Endothelial cell of umbilical vein (primary cell): ENCODE measurements around the gene FNIP1. TPM values are rescaled to one million over a fixed set of nuclear protein-coding genes. Genes with fewer than 3 reads are reported as not detected.

Source experiments
- BruUV-seq: library from RNA; stranded (reverse); fragments of 400-500 nt; replicated peaks from 2 replicates; lab custom pipeline; 2021; lab: Mats Ljungman, UMichigan
- CTCF ChIA-PET: fragments of 300-600, 350-600 bp; sonication (Branson Sonifier 250); formaldehyde crosslinking; loops from one replicate; lab custom pipeline; 2021; ENCODE audit warnings: antibody characterized with exemption, inconsistent platforms; lab: Charles Lee
- POLR2A ChIA-PET: fragments of 300-600, 350-600 bp; sonication (Branson Sonifier 250); formaldehyde crosslinking; loops from one replicate; lab custom pipeline; 2021; ENCODE audit warnings: antibody characterized with exemption, inconsistent platforms; lab: Charles Lee
- DNase-seq: peaks from one replicate; pipeline ENCODE4 v3.0.0-alpha.2; 2011; ENCODE audit warnings: low read depth, low spot score
- FAIRE-seq: peaks from 2 replicates; lab custom pipeline; 2011; peaks lifted over from hg19 to GRCh38; lab: Jason Lieb, UNC
- H2AFZ ChIP-seq: 2 replicates; pipeline ENCODE4 v1.6.0; 2012; ENCODE audit warnings: low read depth, low read length, control low read depth, inconsistent platforms
- H3K27ac ChIP-seq: 2 replicates; pipeline ENCODE4 v1.5.1; 2011; ENCODE audit warnings: low read depth, mild to moderate bottlenecking, control low read depth, low read length, moderate library complexity; ENCODE audit not compliant: insufficient read depth
- H3K27me3 ChIP-seq, 2 experiments: 2 replicates each; pipeline versions ENCODE4 v1.6.0 to v1.6.1; 2011; ENCODE audit warnings: low read length in 2 of 2, mixed read lengths in 1 of 2; ENCODE audit not compliant: control insufficient read depth in 2 of 2, insufficient read depth in 2 of 2
- H3K36me3 ChIP-seq, 2 experiments: 2 replicates in 1 of 2; 3 replicates in 1 of 2; pipeline ENCODE4 v1.5.1; 2011; ENCODE audit warnings: low read length in 2 of 2, mild to moderate bottlenecking in 1 of 2, moderate library complexity in 1 of 2; ENCODE audit not compliant: control insufficient read depth in 2 of 2, insufficient read depth in 2 of 2; ENCODE audit errors: extremely low read depth in 1 of 2
- H3K4me1 ChIP-seq: 3 replicates; pipeline ENCODE4 v1.5.1; 2011; ENCODE audit warnings: mild to moderate bottlenecking, low read length; ENCODE audit not compliant: control insufficient read depth, insufficient read depth; ENCODE audit errors: extremely low read depth
- H3K4me2 ChIP-seq: 2 replicates; pipeline ENCODE4 v1.6.1; 2011; ENCODE audit warnings: low read length, control low read depth, mixed read lengths; ENCODE audit not compliant: insufficient read depth
- H3K4me3 ChIP-seq, 3 experiments: fragments of 200-600 bp in 1 of 3; sonication (generic), shearing (Covaris generic) in 1 of 3; replicated peaks in 1 of 3; 2 replicates each; pipeline ENCODE4 v1.5.1; 2011 to 2016; ENCODE audit warnings: control low read depth in 3 of 3, low read length in 3 of 3, mild to moderate bottlenecking in 2 of 3, inconsistent platforms in 1 of 3, low read depth in 1 of 3, moderate library complexity in 1 of 3; ENCODE audit not compliant: insufficient read depth in 1 of 3
- H3K79me2 ChIP-seq: 2 replicates; pipeline ENCODE4 v1.6.0; 2012; ENCODE audit warnings: low read length, inconsistent platforms; ENCODE audit not compliant: control insufficient read depth, insufficient read depth
- H3K9ac ChIP-seq: replicated peaks from 2 replicates; pipeline ENCODE3; 2011; ENCODE audit warnings: low read length, control low read depth; ENCODE audit not compliant: insufficient read depth; ENCODE audit errors: extremely low read depth
- H3K9me1 ChIP-seq: replicated peaks from 3 replicates; pipeline ENCODE4 v1.6.0; 2011; ENCODE audit warnings: mild to moderate bottlenecking, low read length; ENCODE audit not compliant: control insufficient read depth, insufficient read depth; ENCODE audit errors: extremely low read depth
- H3K9me3 ChIP-seq: replicated peaks from 2 replicates; pipeline ENCODE4 v1.5.1; 2012; ENCODE audit warnings: low read length, inconsistent platforms; ENCODE audit not compliant: control insufficient read depth, insufficient read depth
- H4K20me1 ChIP-seq: replicated peaks from 2 replicates; pipeline ENCODE3; 2011; ENCODE audit warnings: mild to moderate bottlenecking, low read length; ENCODE audit not compliant: control insufficient read depth, insufficient read depth; ENCODE audit errors: extremely low read depth
- EZH2 ChIP-seq: IDR thresholded peaks from 2 replicates; pipeline ENCODE4 v1.6.1; 2012; ENCODE audit warnings: borderline replicate concordance, low read depth, mild to moderate bottlenecking, moderate library complexity, low read length, inconsistent platforms; ENCODE audit not compliant: severe bottlenecking
- GATA2 ChIP-seq: IDR thresholded peaks from 2 replicates; pipeline ENCODE4 v1.7.0; 2011; ENCODE audit warnings: low read depth, mild to moderate bottlenecking, moderate library complexity, mixed read lengths, low read length; ENCODE audit not compliant: insufficient read length, insufficient read depth
- JUN ChIP-seq: IDR thresholded peaks from 2 replicates; pipeline ENCODE4 v1.6.1; 2011; ENCODE audit warnings: borderline replicate concordance, low read depth; ENCODE audit not compliant: insufficient read length, insufficient read depth
- MYC ChIP-seq: IDR thresholded peaks from one replicate; pipeline ENCODE4 v1.6.1; 2011; ENCODE audit warnings: mild to moderate bottlenecking, low read depth, low read length
- POLR2A ChIP-seq: IDR thresholded peaks from 2 replicates; pipeline ENCODE4 v1.6.1; 2012; ENCODE audit warnings: low read depth, mild to moderate bottlenecking, control low read depth, low read length
- POLR2AphosphoS5 ChIP-seq: IDR thresholded peaks from 2 replicates; pipeline ENCODE4 v1.6.1; 2012; ENCODE audit warnings: low read depth, mild to moderate bottlenecking, control low read depth, low read length, moderate library complexity; ENCODE audit not compliant: insufficient read depth
- dilution Hi-C: fragments of 300-500 bp; cut with MboI; formaldehyde crosslinking; loops from one replicate; pipeline ENCODE4 v1.15.0; 2019; ENCODE audit warnings: low sequenced_read_pairs; ENCODE audit not compliant: extremely low pct_ligation_motif_present
- intact Hi-C: fragments of 100-400 bp; cut with micrococcal nuclease; formaldehyde crosslinking; loops from one replicate; pipeline ENCODE4 v1.10.0; 2022
- polyA plus RNA-seq, 4 experiments: library from polyadenylated mRNA; depleted of rRNA in 3 of 4; stranded (reverse) in 3 of 4; unstranded in 1 of 4; fragments of >200 nt; gene quantifications; 2 replicates each; pipeline versions ENCODE4 v1.2.1 to v1.2.3, GENCODE V29; 2011 to 2012; ENCODE audit warnings: missing spikeins in 1 of 4
- total RNA-seq: library from RNA; stranded (reverse); gene quantifications from 2 replicates; pipeline ENCODE4 v1.2.3, GENCODE V29; 2021
- TF ChIP-seq, protein P1 (sequence below): IDR thresholded peaks from 2 replicates; pipeline ENCODE4 v1.6.1; 2011; ENCODE audit not compliant: insufficient read depth, insufficient read length

Gene FNIP1
- total and polyA plus RNA-seq, 2 donors (not counting 3 experiments of a cell fraction or from before 2014, with no cell fraction given) = 5.9 to 27.3 TPM

DNA sequence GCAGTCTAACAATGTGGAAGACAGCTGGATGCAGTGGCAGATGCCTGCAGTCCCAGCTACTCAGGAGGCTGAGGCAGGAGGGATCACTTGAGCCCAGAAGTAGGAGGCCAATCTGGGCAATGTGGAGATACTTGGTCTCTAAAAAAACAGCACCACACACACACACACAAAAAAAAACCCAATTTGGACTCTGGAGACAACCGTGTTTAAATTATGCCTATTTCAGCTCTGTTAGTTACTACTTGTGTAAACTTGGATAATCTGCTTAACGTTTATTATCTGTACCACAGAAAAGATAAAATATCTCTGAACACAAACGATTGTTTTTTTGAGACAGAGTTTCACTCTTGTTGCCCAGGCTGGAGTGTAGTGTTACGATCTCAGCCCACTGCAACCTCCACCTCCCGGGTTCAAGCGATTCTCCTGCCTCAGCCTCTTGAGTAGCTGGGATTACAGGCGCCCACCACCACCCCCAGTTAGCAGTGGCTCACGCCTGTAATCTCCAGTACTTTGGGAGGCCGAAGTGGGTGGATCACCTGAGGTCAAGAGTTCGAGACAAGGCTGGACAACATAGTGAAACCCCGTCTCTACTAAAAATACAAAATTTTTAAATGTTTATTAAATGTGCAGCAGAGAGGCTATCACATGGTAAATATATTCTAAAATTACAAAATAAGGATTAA, 179.5 kb downstream of the FNIP1 start:
- POLR2A ChIA-PET = no interaction called here
- no peaks in the 10 kb centered on the region for H3K9me3 ChIP-seq
- H3K4me2 ChIP-seq = no peak overlapping the region
- no peaks in the 10 kb centered on the region for H4K20me1 ChIP-seq
- FAIRE-seq (no peak), DNase-seq (no peak)
- no peak overlapping the region for H3K9ac ChIP-seq
- peaks cover 81% of the 10 kb centered on the region for H3K79me2 ChIP-seq
- BruUV-seq = no TSS peak
- H3K9me1 ChIP-seq = no peaks in the 10 kb centered on the region
- H3K4me1 ChIP-seq = no peaks in the 10 kb centered on the region
- no peak overlapping the region for H3K27ac ChIP-seq
- no peak for TF ChIP-seq POLR2A
- intact Hi-C loops = no loop called here
- H3K4me3 ChIP-seq = no peak overlapping the region
- dilution Hi-C loops = no loop called here
- no peak overlapping the region for H2AFZ ChIP-seq
- H3K36me3 ChIP-seq = no peaks in the 10 kb centered on the region
- H3K27me3 ChIP-seq = no peaks in the 10 kb centered on the region
- CTCF ChIA-PET = interaction anchor here (0.6 to 1.8 kb wide), 2 partner anchors 28 to 118 kb away, joined by 3 to 5 read pairs; no protein-coding TSS in a partner anchor

DNA sequence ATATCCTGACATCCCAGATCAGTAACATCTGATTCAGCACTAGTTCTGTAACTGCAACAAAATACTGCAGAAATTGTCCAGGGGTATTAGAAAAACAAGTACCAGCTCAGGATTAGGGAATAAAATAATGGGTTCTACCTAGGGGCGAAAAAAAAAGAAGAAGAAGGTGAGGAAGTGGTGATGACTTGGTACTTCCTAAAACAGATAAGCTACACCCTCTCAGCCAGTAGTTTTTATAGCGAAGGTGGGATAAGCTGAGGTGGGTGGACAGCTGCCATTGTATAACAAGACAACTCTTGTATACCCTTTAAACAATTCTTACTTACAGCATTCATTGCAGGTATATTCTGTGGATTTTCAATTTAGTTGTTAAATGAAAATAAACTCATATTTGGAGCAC, 180.9 kb downstream of the FNIP1 start:
- dilution Hi-C loops = no loop called here
- Histone ChIP-seq H3K4me3 (no peak overlapping the region), H2AFZ (no peak overlapping the region), H3K9me1 (no peaks in the 10 kb centered on the region), H3K27me3 (no peaks in the 10 kb centered on the region), H3K79me2 (peaks cover 76% of the 10 kb centered on the region), H3K36me3 (no peaks in the 10 kb centered on the region), H3K9ac (no peak overlapping the region), H3K4me2 (no peak overlapping the region), H4K20me1 (no peaks in the 10 kb centered on the region), H3K4me1 (peaks cover 2% of the 10 kb centered on the region), H3K9me3 (no peaks in the 10 kb centered on the region), H3K27ac (no peak overlapping the region)
- FAIRE-seq (no peak), DNase-seq (no peak)
- POLR2A ChIA-PET = no interaction called here
- BruUV-seq = no TSS peak
- CTCF ChIA-PET = interaction anchor here (1.3 to 1.8 kb wide), 2 partner anchors 11 to 26 kb away, joined by 3 to 5 read pairs; no protein-coding TSS in a partner anchor
- TF ChIP-seq GATA2 = no peak
- no peak for TF ChIP-seq MYC
- TF ChIP-seq EZH2 = no peak
- TF ChIP-seq POLR2AphosphoS5 = no peak
- TF ChIP-seq, protein P1, sequence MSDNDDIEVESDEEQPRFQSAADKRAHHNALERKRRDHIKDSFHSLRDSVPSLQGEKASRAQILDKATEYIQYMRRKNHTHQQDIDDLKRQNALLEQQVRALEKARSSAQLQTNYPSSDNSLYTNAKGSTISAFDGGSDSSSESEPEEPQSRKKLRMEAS = no peak
- TF ChIP-seq POLR2A = no peak
- TF ChIP-seq JUN = no peak
- intact Hi-C loops = no loop called here
